Erythroblast (primary cell): ENCODE results near the gene CLDN8.

Source experiments
- DNase-seq, 2 experiments: peaks; one replicate each; lab custom pipeline; 2025; lab: John Stamatoyannopoulos, UW
- GATA1 ChIP-seq: IDR thresholded peaks from 2 replicates; pipeline ENCODE4 v1.6.1; 2011; ENCODE audit warnings: low read depth, mild to moderate bottlenecking, control low read depth, low read length, moderate library complexity
- POLR2A ChIP-seq: IDR thresholded peaks from 2 replicates; pipeline ENCODE4 v1.6.1; 2011; ENCODE audit warnings: mild to moderate bottlenecking, low read length

CLDN8 gene

GRCh38 chr21:30232011-30232410 lies 16.1 kb upstream of the CLDN8 start:
- DNase-seq = no peak
- TF ChIP-seq GATA1 (no peak), POLR2A (no peak)

- TF ChIP-seq GATA1 = no peak
- TF ChIP-seq POLR2A = no peak
- peak; percentile 87 to 88 for DNase-seq
These were observed 11.9 kb upstream of the CLDN8 start for GRCh38 chr21:30227633-30228404.

GRCh38 chr21:30227128-30227527 lies 11.2 kb upstream of the CLDN8 start:
- TF ChIP-seq POLR2A (no peak), GATA1 (no peak)
- DNase-seq = peak; percentile 4 to 35

- DNase-seq = no peak
- TF ChIP-seq GATA1 (no peak), POLR2A (no peak)
These were observed 7.7 kb upstream of the CLDN8 start for GRCh38 chr21:30223596-30223995.

GRCh38 chr21:30222724-30223123 lies 6.8 kb upstream of the CLDN8 start:
- no peak for DNase-seq

GRCh38 chr21:30211071-30211470 lies 4.8 kb downstream of the CLDN8 start:
- no peak for TF ChIP-seq GATA1
- TF ChIP-seq POLR2A = no peak
- DNase-seq = no peak

More at GRCh38 chr21:30222724-30223123, 6.8 kb upstream of the CLDN8 start:
- no peak for TF ChIP-seq POLR2A
- no peak for TF ChIP-seq GATA1

- TF ChIP-seq POLR2A (no peak), GATA1 (no peak)
- DNase-seq = no peak
These were observed 6.3 kb downstream of the CLDN8 start for GRCh38 chr21:30209601-30210000.

- no peak for DNase-seq
- TF ChIP-seq GATA1 = no peak
- no peak for TF ChIP-seq POLR2A
These were observed 8.7 kb downstream of the CLDN8 start for GRCh38 chr21:30207252-30207579.

- DNase-seq = no peak
- TF ChIP-seq GATA1 (no peak), POLR2A (no peak)
These were observed 9.2 kb downstream of the CLDN8 start for GRCh38 chr21:30206551-30207251.

- TF ChIP-seq POLR2A (no peak), GATA1 (no peak)
- DNase-seq = no peak
These were observed 15.9 kb downstream of the CLDN8 start for GRCh38 chr21:30200000-30200399.

GRCh38 chr21:30194701-30195299 lies 21.1 kb downstream of the CLDN8 start:
- peak; percentile 43 to 69 for DNase-seq
- TF ChIP-seq POLR2A = no peak
- TF ChIP-seq GATA1 = no peak

- TF ChIP-seq GATA1 (no peak), POLR2A (no peak)
- no peak for DNase-seq
These were observed 22.7 kb downstream of the CLDN8 start for GRCh38 chr21:30193201-30193600.

- no peak for DNase-seq
- no peak for TF ChIP-seq GATA1
- TF ChIP-seq POLR2A = no peak
These were observed 25.3 kb downstream of the CLDN8 start for GRCh38 chr21:30190554-30190953.

GRCh38 chr21:30189773-30190172 lies 26.1 kb downstream of the CLDN8 start:
- TF ChIP-seq POLR2A = no peak
- TF ChIP-seq GATA1 = no peak

GRCh38 chr21:30186242-30186641 lies 29.7 kb downstream of the CLDN8 start:
- DNase-seq = no peak
- no peak for TF ChIP-seq POLR2A
- TF ChIP-seq GATA1 = no peak

More at GRCh38 chr21:30189773-30190172, 26.1 kb downstream of the CLDN8 start:
- no peak for DNase-seq
